HCT116 (cell line): ENCODE results near the gene USF2. TPM values are rescaled to one million over a fixed set of nuclear protein-coding genes. Genes with fewer than 3 reads are reported as not detected.

Experiments used
- ATAC-seq: fragments of 200-7000 bp; cut with Tn5 transposase; 2 replicates; pipeline ENCODE4 v1.9.1; 2020; ENCODE audit warnings: mild to moderate bottlenecking, moderate library complexity
- BruUV-seq: library from RNA; stranded (reverse); fragments of 400-500 nt; replicated peaks from 2 replicates; lab custom pipeline; 2021; lab: Mats Ljungman, UMichigan
- CTCF ChIA-PET: fragments of 300-600 bp; sonication (Branson Sonifier 250); formaldehyde crosslinking; loops from one replicate; lab custom pipeline; 2021; ENCODE audit warnings: antibody characterized with exemption; lab: Charles Lee
- POLR2A ChIA-PET: fragments of 300-600, 350-600 bp; sonication (Branson Sonifier 250); formaldehyde crosslinking; loops from one replicate; lab custom pipeline; 2021; ENCODE audit warnings: antibody characterized with exemption; lab: Charles Lee
- RAD21 ChIA-PET, 2 experiments: fragments of 300-600 bp; sonication (Branson Sonifier 250); formaldehyde crosslinking; loops; one replicate each; lab custom pipeline; 2023; ENCODE audit warnings: low total read pairs in 2 of 2; ENCODE audit not compliant: uncharacterized antibody in 2 of 2, unreplicated experiment in 2 of 2, low non-redundant PET in 1 of 2; lab: Charles Lee
- DNase-seq: peaks from one replicate; pipeline ENCODE4 v3.0.0-alpha.2; 2010; ENCODE audit warnings: low read depth, low spot score
- H2AFZ ChIP-seq: fragments of 200-600 bp; shearing (Covaris generic), sonication (generic); 2 replicates; pipeline ENCODE4 v1.6.1; 2017; ENCODE audit warnings: low read depth, mixed run types, mixed read lengths, antibody characterized with exemption, low read length; ENCODE audit not compliant: poor library complexity, severe bottlenecking
- H3K27ac ChIP-seq: 2 replicates; pipeline ENCODE4 v1.5.1; 2012; ENCODE audit warnings: low read depth, low read length
- H3K27me3 ChIP-seq: fragments of 200-600 bp; sonication (generic); 2 replicates; pipeline ENCODE4 v1.6.1; 2016; ENCODE audit warnings: mixed run types, low read length, mixed read lengths; ENCODE audit not compliant: insufficient read depth
- H3K36me3 ChIP-seq, 2 experiments: fragments of 200-500 bp in 1 of 2; fragments of 200-600 bp in 1 of 2; sonication (Bioruptor generic) in 1 of 2; sonication (generic) in 1 of 2; 2 replicates each; pipeline versions ENCODE4 v1.5.1 to v1.6.1; 2014 to 2016; ENCODE audit warnings: low read length in 2 of 2, inconsistent platforms in 1 of 2, mixed read lengths in 1 of 2, mixed run types in 1 of 2; ENCODE audit not compliant: insufficient read depth in 2 of 2, control insufficient read depth in 1 of 2
- H3K4me1 ChIP-seq, 2 experiments: fragments of 200-600 bp in 1 of 2; sonication (generic) in 1 of 2; 2 replicates each; pipeline versions ENCODE4 v1.5.1 to v1.6.1; 2012 to 2017; ENCODE audit warnings: low read length in 2 of 2, inconsistent platforms in 1 of 2, mild to moderate bottlenecking in 1 of 2, mixed read lengths in 1 of 2, mixed run types in 1 of 2, moderate library complexity in 1 of 2; ENCODE audit not compliant: insufficient read depth in 2 of 2, control insufficient read depth in 1 of 2
- H3K4me2 ChIP-seq: fragments of 200-600 bp; sonication (generic); 2 replicates; pipeline ENCODE4 v1.6.1; 2017; ENCODE audit warnings: mixed run types, low read length, mixed read lengths
- H3K4me3 ChIP-seq, 2 experiments: fragments of 200-600 bp in 1 of 2; sonication (generic) in 1 of 2; replicated peaks in 1 of 2; 2 replicates each; pipeline ENCODE4 v1.5.1; 2011 to 2016; ENCODE audit warnings: low read length in 2 of 2, control low read depth in 1 of 2, low read depth in 1 of 2, mild to moderate bottlenecking in 1 of 2, mixed read lengths in 1 of 2, mixed run types in 1 of 2
- H3K79me2 ChIP-seq: fragments of 200-600 bp; sonication (generic); 2 replicates; pipeline ENCODE4 v1.6.1; 2017; ENCODE audit warnings: mild to moderate bottlenecking, mixed run types, low read length, moderate library complexity, mixed read lengths; ENCODE audit not compliant: insufficient read depth
- H3K9ac ChIP-seq: fragments of 200-600 bp; sonication (generic); 2 replicates; pipeline ENCODE4 v1.6.1; 2016; ENCODE audit warnings: low read length, mixed read lengths
- H3K9me2 ChIP-seq: fragments of 200-600 bp; sonication (generic), shearing (Covaris generic); 2 replicates; pipeline ENCODE4 v1.6.1; 2017; ENCODE audit warnings: mixed run types, mild to moderate bottlenecking, moderate library complexity; ENCODE audit not compliant: insufficient read depth
- H3K9me3 ChIP-seq, 2 experiments: fragments of 200-500 bp in 1 of 2; fragments of 200-600 bp in 1 of 2; sonication (Bioruptor generic) in 1 of 2; sonication (generic) in 1 of 2; 2 replicates each; pipeline ENCODE4 v1.6.1; 2014 to 2017; ENCODE audit warnings: low read length in 2 of 2, mixed read lengths in 2 of 2, inconsistent platforms in 1 of 2, low read depth in 1 of 2, mild to moderate bottlenecking in 1 of 2, mixed run types in 1 of 2, moderate library complexity in 1 of 2; ENCODE audit not compliant: control insufficient read depth in 1 of 2, insufficient read depth in 1 of 2
- H4K20me1 ChIP-seq: fragments of 200-600 bp; sonication (generic), shearing (Covaris generic); 2 replicates; pipeline ENCODE4 v1.6.1; 2017; ENCODE audit warnings: mixed run types, mild to moderate bottlenecking, moderate library complexity; ENCODE audit not compliant: insufficient read depth
- CBX3 ChIP-seq: IDR thresholded peaks from 2 replicates; pipeline ENCODE4 v1.6.1; 2012; ENCODE audit warnings: low read depth
- CEBPB ChIP-seq: IDR thresholded peaks from 2 replicates; pipeline ENCODE4 v1.6.1; 2012; ENCODE audit warnings: low read depth
- CTCF ChIP-seq, 3 experiments: fragments of 200-600 bp in 1 of 3; sonication (generic) in 1 of 3; IDR thresholded peaks in 2 of 3; conservative IDR thresholded peaks in 1 of 3; 2 replicates each; pipeline ENCODE4 v1.5.1; 2012 to 2017; ENCODE audit warnings: low read depth in 2 of 3, low read length in 2 of 3, antibody characterized with exemption in 1 of 3, borderline replicate concordance in 1 of 3, control low read depth in 1 of 3, mild to moderate bottlenecking in 1 of 3, mixed read lengths in 1 of 3, mixed run types in 1 of 3, moderate library complexity in 1 of 3; ENCODE audit not compliant: insufficient read depth in 1 of 3
- ELF1 ChIP-seq: IDR thresholded peaks from 2 replicates; pipeline ENCODE4 v1.6.1; 2012; ENCODE audit warnings: low read depth, borderline replicate concordance
- EZH2 ChIP-seq: fragments of 200-600 bp; sonication (generic); IDR thresholded peaks from 2 replicates; pipeline ENCODE4 v1.6.1; 2017; ENCODE audit warnings: antibody characterized with exemption, mixed run types
- EZH2phosphoT487 ChIP-seq: fragments of 200-600 bp; IDR thresholded peaks from 2 replicates; pipeline ENCODE4 v1.6.1; 2018; ENCODE audit warnings: antibody characterized with exemption, borderline replicate concordance
- FOSL1 ChIP-seq: IDR thresholded peaks from 2 replicates; pipeline ENCODE4 v1.6.1; 2012; ENCODE audit warnings: low read depth
- JUND ChIP-seq: IDR thresholded peaks from 2 replicates; pipeline ENCODE4 v1.6.1; 2012
- POLR2AphosphoS5 ChIP-seq: IDR thresholded peaks from 2 replicates; pipeline ENCODE4 v1.6.1; 2011; ENCODE audit warnings: mild to moderate bottlenecking, low read depth, low read length, moderate library complexity
- SIN3A ChIP-seq: IDR thresholded peaks from 2 replicates; pipeline ENCODE4 v1.6.1; 2012; ENCODE audit warnings: low read depth
- SRF ChIP-seq: IDR thresholded peaks from 2 replicates; pipeline ENCODE4 v1.6.1; 2012; ENCODE audit warnings: low read depth
- ZFX ChIP-seq: fragments of 450-650 bp; IDR thresholded peaks from 2 replicates; pipeline ENCODE4 v1.6.1; 2017
- ZNF274 ChIP-seq: fragments of 200-500 bp; sonication (Bioruptor generic); IDR thresholded peaks from 2 replicates; pipeline ENCODE4 v1.6.1; 2014; ENCODE audit warnings: mild to moderate bottlenecking, low read depth, low read length, inconsistent platforms
- intact Hi-C: fragments of 100-400 bp; cut with micrococcal nuclease; formaldehyde crosslinking; loops from 2 replicates; pipeline ENCODE4 v1.10.0; 2022
- total RNA-seq: library from RNA; stranded (reverse); gene quantifications from one replicate; pipeline ENCODE4 v1.2.1, GENCODE V29; 2021; ENCODE audit not compliant: unreplicated experiment
- TF ChIP-seq, protein P1 (sequence below): IDR thresholded peaks from 2 replicates; pipeline ENCODE4 v1.6.1; 2012; ENCODE audit warnings: low read depth
- TF ChIP-seq, protein P2 (sequence below): IDR thresholded peaks from 2 replicates; pipeline ENCODE4 v1.6.1; 2012
- TF ChIP-seq, protein P3 (sequence below): IDR thresholded peaks from 2 replicates; pipeline ENCODE4 v1.6.1; 2011; ENCODE audit warnings: mild to moderate bottlenecking, low read length, moderate library complexity; ENCODE audit not compliant: insufficient replicate concordance; ENCODE audit errors: extremely low read depth
- TF ChIP-seq, protein P4 (sequence below): IDR thresholded peaks from 2 replicates; pipeline ENCODE4 v1.6.1; 2012

USF2 gene
- total RNA-seq, 1 experiment from 2014 or later: 98.4 TPM

- H3K9ac ChIP-seq: no peak overlapping the region
- no peak overlapping the region for H2AFZ ChIP-seq
- CTCF ChIA-PET: no interaction called here
- no peak overlapping the region for H3K4me2 ChIP-seq
- no peak overlapping the region for H3K4me3 ChIP-seq
- H3K27ac ChIP-seq: no peak overlapping the region
- RAD21 ChIA-PET: no interaction called here
- peaks cover 0 to 6% of the 10 kb centered on the region in 2 experiments; a peak in 1 of 4 replicates for H3K9me3 ChIP-seq
- no peaks in the 10 kb centered on the region for H3K4me1 ChIP-seq
- ATAC-seq (no peak), DNase-seq (no peak)
- no peaks in the 10 kb centered on the region for H3K9me2 ChIP-seq
- no peaks in the 10 kb centered on the region for H3K27me3 ChIP-seq
- no TSS peak for BruUV-seq
- TF ChIP-seq SIN3A (no peak), CTCF (IDR thresholded peaks at IDR 0.05 in 2 of 3, conservative IDR thresholded peaks at IDR 0.05 in 1 of 3; ENCODE audit: borderline replicate concordance in 1 of 3, insufficient read depth in 1 of 3, low read depth in 2 of 3, low read length in 2 of 3) (no peak), JUND (no peak), FOSL1 (no peak), EZH2 (no peak), POLR2AphosphoS5 (no peak), CEBPB (no peak), CBX3 (no peak), ZFX (no peak), ELF1 (no peak), SRF (no peak), EZH2phosphoT487 (no peak), ZNF274 (no peak)
- TF ChIP-seq, protein P1, sequence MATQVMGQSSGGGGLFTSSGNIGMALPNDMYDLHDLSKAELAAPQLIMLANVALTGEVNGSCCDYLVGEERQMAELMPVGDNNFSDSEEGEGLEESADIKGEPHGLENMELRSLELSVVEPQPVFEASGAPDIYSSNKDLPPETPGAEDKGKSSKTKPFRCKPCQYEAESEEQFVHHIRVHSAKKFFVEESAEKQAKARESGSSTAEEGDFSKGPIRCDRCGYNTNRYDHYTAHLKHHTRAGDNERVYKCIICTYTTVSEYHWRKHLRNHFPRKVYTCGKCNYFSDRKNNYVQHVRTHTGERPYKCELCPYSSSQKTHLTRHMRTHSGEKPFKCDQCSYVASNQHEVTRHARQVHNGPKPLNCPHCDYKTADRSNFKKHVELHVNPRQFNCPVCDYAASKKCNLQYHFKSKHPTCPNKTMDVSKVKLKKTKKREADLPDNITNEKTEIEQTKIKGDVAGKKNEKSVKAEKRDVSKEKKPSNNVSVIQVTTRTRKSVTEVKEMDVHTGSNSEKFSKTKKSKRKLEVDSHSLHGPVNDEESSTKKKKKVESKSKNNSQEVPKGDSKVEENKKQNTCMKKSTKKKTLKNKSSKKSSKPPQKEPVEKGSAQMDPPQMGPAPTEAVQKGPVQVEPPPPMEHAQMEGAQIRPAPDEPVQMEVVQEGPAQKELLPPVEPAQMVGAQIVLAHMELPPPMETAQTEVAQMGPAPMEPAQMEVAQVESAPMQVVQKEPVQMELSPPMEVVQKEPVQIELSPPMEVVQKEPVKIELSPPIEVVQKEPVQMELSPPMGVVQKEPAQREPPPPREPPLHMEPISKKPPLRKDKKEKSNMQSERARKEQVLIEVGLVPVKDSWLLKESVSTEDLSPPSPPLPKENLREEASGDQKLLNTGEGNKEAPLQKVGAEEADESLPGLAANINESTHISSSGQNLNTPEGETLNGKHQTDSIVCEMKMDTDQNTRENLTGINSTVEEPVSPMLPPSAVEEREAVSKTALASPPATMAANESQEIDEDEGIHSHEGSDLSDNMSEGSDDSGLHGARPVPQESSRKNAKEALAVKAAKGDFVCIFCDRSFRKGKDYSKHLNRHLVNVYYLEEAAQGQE: no peak
- TF ChIP-seq, protein P2, sequence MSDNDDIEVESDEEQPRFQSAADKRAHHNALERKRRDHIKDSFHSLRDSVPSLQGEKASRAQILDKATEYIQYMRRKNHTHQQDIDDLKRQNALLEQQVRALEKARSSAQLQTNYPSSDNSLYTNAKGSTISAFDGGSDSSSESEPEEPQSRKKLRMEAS: no peak
- TF ChIP-seq, protein P3, sequence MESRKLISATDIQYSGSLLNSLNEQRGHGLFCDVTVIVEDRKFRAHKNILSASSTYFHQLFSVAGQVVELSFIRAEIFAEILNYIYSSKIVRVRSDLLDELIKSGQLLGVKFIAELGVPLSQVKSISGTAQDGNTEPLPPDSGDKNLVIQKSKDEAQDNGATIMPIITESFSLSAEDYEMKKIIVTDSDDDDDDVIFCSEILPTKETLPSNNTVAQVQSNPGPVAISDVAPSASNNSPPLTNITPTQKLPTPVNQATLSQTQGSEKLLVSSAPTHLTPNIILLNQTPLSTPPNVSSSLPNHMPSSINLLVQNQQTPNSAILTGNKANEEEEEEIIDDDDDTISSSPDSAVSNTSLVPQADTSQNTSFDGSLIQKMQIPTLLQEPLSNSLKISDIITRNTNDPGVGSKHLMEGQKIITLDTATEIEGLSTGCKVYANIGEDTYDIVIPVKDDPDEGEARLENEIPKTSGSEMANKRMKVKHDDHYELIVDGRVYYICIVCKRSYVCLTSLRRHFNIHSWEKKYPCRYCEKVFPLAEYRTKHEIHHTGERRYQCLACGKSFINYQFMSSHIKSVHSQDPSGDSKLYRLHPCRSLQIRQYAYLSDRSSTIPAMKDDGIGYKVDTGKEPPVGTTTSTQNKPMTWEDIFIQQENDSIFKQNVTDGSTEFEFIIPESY: no peak
- TF ChIP-seq, protein P4, sequence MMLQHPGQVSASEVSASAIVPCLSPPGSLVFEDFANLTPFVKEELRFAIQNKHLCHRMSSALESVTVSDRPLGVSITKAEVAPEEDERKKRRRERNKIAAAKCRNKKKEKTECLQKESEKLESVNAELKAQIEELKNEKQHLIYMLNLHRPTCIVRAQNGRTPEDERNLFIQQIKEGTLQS: no peak
- TF ChIP-seq, all 23 proteins: peak for 0
- Histone ChIP-seq H4K20me1 (no peaks in the 10 kb centered on the region), H3K36me3 (no peaks in the 10 kb centered on the region), H3K79me2 (no peaks in the 10 kb centered on the region)
- POLR2A ChIA-PET: no interaction called here
- intact Hi-C loops: no loop called here
Observed at GRCh38 chr19:35300339-35300649, 31.5 kb downstream of the USF2 start.
